ENCODE data around the gene ANO2. TPM values are rescaled to one million over a fixed set of nuclear protein-coding genes. Genes with fewer than 3 reads are reported as not detected.

Gene ANO2
- total RNA-seq, 1 donor from 2014 or later = 8.7 TPM

GRCh38 chr12:5921027-5921909, 23.8 kb downstream of the ANO2 start:
- no peak for DNase-seq (ENCODE audit: low spot score)

DNA sequence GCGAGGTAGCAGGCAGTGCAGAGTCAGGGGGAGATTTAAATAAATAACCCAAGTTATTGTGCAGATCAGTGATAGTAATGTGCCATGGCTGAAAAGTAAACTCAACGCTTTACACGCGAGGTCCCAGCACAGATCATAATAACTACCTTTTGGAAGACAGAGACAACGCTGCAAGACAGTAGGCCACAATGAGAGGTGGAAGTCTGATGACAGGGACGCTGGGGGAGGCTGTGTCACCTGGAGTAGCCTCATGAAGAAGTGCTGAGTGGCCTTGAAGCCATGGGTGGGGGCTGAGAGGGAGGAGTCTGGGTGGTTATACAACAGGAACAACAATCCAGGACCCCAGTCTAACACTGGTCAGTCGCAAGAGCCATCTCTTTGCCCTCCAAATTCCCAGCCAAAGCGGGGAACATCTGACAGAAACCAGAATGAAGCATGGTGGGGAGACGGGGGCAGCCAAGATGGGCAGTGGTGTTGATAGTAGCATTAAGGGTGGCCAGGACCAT, 28.2 kb downstream of the ANO2 start:
- DNase-seq (ENCODE audit: low spot score) = no peak

DNA sequence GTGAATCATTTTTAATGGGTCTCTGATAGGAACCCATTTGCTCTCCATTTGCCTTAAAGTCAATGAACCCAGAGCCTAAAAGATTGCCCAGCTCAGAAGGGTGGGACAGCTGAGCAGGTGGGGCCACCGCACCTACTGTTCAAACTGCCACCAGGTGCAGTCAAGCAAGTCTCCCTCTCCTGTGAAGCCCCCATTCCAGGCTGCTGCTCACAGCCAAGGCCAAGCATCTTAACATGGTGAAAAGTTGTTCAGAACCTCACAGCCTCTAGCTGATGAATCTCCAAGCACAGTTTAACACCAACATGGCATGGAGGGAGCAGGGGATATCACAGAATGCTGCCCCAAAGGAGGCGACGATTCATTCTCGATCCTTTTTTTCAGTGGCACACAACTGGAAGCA, 29.5 kb downstream of the ANO2 start:
- no peak for DNase-seq (ENCODE audit: low spot score)

GRCh38 chr12:5914387-5915149, 30.5 kb downstream of the ANO2 start:
- DNase-seq (ENCODE audit: low spot score) = no peak

DNA sequence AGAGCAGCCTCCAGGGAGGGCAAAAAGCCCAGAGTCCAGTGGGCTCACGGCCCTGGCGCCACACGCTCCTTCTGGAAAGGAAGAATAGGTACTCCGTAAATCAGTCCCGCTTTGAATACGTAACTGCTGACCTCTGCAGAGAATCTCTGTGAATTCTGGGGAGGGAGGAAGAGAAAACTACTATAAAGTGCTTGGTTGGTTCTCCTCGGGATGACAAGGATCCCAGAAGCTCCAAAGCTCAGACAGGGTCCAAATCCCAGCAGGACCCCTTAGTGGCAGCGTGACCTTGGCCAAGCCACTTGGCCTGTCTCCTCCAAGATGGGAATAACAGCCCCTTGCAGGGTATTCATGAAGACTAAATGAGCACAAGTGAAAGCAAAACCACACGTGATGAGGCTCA, 31.7 kb downstream of the ANO2 start:
- DNase-seq (ENCODE audit: low spot score) = no peak

DNA sequence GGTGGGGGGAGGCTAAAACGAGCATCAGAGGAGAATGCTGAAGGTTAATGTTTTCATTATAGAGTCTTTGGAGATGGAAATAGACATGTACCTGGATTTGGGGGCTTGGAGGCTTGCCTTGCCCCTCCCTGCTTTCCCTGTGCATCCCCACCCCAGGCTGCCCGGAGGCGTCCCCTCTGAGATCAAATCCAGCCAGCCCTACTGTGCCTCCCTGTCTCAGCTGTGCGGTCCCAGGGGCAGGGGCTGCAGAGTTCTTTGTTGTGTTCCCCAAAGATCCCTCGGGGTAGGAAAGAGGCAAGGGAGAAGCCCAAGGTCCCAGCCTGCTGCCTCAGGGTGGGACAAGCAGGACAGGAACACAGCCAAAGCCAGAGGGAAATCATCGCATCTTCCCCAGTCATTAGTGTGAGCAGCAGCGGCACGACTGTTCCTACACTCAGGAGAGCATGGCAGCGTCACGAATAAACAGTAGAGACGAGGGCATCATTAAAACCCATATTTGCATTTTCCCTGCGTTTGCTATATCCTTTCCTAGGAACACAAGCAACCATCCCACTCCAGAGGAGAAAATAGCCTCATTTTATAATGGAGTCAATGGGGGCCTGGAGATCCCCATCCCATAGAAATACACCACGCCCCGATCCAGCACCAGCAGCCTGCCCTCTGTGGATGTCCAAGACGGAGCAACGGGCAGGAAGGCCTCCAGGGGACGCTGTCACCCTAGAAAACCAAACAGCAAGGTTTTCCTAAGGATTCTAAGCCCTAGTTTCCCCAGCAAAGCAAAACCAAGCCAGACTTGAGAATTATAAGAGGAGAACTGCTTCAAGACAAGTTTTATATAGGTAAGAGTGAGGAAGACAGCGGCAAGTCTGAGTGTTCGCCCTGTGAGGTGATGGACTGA, 32.4 kb downstream of the ANO2 start:
- no peak for DNase-seq (ENCODE audit: low spot score)

DNA sequence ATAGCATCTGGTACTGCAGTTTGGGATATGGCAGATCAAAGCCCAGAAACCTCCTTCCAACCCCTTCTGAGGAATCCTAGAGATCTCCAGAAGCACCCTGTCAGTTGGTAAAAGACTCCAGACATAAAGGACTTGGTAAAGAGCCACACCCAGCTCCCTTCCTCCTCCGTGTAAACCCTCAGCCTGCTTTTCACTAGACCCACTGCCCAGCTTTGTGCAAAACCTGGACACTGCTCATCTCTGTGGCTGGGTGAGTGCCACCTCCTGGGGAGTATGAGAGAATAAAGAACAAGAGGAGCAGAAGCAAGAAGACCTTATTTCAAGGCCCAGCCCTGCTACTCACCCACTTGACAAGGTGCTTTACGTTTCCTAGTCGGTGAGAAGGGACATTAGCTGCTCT, 33.0 kb downstream of the ANO2 start:
- DNase-seq (ENCODE audit: low spot score) = peak; percentile 44

DNA sequence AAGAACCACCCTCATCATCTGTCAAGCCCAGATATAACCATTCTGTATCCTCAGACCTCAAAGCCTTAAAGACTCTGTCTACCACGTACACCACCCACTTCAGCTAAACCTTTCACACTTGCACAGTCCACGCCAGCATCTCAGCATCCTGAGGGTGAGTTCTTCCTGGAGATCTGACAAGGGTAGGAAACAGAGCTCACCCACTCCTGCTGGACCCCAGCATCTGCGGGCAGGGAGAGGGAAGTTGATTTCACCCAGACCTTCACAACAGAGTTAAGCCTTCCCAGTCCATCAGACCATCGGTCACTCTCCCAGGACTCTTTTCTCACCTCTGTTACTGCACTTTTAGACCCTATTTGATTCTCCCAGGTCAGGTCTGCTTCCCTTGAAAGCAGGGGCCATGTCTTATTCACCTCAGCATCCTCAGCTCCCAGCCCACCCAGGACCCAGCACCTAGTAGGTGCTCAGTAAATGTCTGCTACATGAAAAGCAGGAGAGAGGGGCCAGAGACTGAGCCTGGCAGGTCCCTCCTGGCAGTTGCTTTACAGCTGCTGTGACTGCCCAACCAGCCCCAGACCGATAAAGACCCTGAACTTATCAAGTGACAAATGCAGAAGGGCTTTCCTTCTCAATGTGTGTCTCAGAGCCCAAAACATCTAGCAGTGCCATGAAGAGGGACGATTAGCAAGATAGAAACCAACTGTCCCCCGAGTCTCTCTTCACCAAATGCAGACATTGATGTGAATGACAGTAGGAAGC, 34.1 kb downstream of the ANO2 start:
- DNase-seq (ENCODE audit: low spot score) = no peak

- no peak for DNase-seq (ENCODE audit: low spot score)
Measured at GRCh38 chr12:5909560-5909959, 35.5 kb downstream of the ANO2 start.

- no peak for DNase-seq (ENCODE audit: low spot score)
Measured at GRCh38 chr12:5908251-5908650, 36.8 kb downstream of the ANO2 start.

- DNase-seq (ENCODE audit: low spot score) = no peak
Measured at GRCh38 chr12:5907807-5908206, 37.3 kb downstream of the ANO2 start.

GRCh38 chr12:5905757-5906156, 39.3 kb downstream of the ANO2 start:
- DNase-seq (ENCODE audit: low spot score) = no peak

- no peak for DNase-seq (ENCODE audit: low spot score)
Measured at GRCh38 chr12:5904969-5905368, 40.1 kb downstream of the ANO2 start.

DNA sequence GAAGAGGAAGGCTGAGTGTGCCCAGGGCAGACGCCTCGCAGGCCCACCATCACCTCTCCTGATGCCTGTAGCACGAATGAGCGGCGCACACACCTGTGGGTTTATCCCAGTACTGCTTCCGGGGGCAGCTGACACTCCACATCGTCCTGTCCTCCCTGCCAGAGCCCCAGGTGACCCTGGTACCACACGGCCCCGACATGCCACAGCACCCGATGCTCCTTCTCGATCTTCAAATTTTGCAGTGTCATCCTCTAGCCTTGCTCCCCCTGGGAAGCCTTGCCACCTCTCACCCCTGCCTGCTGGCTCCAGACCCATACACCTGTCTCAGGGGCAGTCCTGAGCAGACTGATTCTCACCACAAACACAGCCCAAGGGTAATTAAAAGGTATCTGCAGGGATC, 40.6 kb downstream of the ANO2 start:
- no peak for DNase-seq (ENCODE audit: low spot score)

DNA sequence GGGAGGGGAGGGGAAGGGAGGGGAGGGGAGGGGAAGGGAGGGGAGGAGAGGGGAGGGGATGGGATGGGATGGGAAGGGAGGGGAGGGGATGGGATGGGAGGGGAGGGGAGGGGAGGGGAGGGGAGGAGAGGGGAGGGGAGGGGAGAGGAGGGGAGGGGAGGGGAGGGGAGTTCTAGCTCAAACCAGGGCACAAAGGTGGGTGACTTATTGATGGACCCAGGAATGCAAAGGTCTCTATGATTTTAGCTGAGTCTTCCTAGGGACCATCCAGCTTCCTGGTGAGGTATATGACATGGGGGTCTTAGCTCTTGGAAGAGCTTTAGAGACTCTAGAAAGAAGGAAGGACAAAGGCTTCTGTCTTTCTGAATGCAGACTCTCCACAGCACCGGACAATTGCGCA, 42.3 kb downstream of the ANO2 start:
- DNase-seq (ENCODE audit: low spot score) = no peak

GRCh38 chr12:5901416-5901815, 43.6 kb downstream of the ANO2 start:
- DNase-seq (ENCODE audit: low spot score) = no peak

GRCh38 chr12:5900533-5901205, 44.4 kb downstream of the ANO2 start:
- no peak for DNase-seq (ENCODE audit: low spot score)

DNA sequence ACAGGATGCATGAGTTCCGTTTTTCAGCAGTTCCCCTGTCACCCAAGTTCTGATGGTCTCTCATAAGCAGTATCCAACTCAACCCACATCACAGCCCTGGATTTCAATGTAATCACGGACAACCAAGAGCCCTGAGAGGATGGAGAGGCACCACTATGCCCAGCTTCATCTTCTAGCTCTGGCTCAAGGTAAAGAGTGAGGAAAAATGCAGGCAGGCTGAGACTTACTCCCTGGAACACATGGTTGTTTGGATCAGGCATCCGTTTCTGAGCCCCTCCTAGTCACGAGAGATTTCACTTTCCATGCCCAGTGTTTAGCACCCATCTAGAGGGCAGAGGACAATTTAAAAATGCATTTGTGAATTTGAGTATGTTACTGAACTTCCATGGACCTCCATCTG, 45.0 kb downstream of the ANO2 start:
- no peak for DNase-seq (ENCODE audit: low spot score)

DNA sequence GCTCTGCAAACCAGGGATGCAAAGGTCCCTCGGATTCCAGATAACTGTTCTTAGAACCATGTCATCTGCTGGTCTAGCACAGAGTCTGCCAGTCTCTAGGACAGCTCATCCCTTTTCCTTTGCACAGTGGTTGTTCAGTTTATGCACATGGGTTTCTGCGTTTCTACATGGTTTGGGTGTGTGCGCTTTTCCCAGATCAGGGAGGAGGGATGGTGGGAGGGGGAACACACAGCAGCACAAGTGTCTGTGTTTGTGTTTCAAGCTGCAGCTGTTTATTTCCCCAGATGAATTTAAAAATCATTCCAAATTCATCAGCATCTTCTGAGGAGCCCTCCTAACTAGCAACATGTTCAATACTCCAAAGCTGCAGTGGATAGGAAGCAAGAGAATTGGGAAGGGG, 45.4 kb downstream of the ANO2 start:
- DNase-seq (ENCODE audit: low spot score) = no peak

DNA sequence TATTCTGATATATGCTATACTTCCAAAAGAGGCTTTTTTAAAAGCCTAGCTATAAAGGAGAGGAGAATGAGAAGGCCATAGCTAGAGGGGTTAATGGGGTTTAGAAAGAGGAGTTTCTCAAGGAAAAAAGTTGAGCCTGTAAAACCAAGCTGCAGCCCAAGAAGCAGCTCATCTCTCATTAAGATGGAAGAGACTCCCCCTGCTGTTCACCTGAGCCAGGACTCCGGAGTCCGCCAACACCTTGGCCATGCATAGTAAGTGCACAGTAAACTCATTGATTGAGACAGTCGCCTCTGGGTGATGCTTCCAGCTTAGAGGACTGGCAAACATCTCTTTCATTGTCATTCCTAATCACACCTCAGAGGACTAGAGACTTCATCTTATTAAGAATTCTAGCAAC, 46.2 kb downstream of the ANO2 start:
- no peak for DNase-seq (ENCODE audit: low spot score)

Data from umbilical cord (tissue), 2 donors.